ENCODE data around the gene NRXN3. TPM values are rescaled to one million over a fixed set of nuclear protein-coding genes. Genes with fewer than 3 reads are reported as not detected.

Gene NRXN3
- polyA plus RNA-seq, 1 of the 3 experiments (the other 2 are of a cell fraction) = 1.6 TPM

- Histone ChIP-seq H3K9me2 (no peaks in the 10 kb centered on the region), H4K20me1 (ENCODE audit: insufficient read depth) (no peaks in the 10 kb centered on the region), H3K4me2 (no peak overlapping the region), H3K9ac (no peak overlapping the region), H3K4me1 (ENCODE audit: control insufficient read depth in 1 of 2, insufficient read depth in 2 of 2, low read depth in 1 of 2, low read length in 1 of 2) (no peaks in the 10 kb centered on the region; a peak in 2 of 4 replicates), H3K4me3 (ENCODE audit: low read depth in 2 of 2, low read length in 1 of 2) (no peak overlapping the region), H3K36me3 (replicated peaks in 1 of 2; ENCODE audit: control insufficient read depth in 1 of 2, insufficient read depth in 2 of 2, low read length in 1 of 2) (no peaks in the 10 kb centered on the region), H3K27ac (ENCODE audit: low read depth in 2 of 2, low read length in 1 of 2) (no peak overlapping the region), H2AFZ (ENCODE audit: low read depth) (no peak overlapping the region), H3K27me3 (ENCODE audit: insufficient read depth) (no peaks in the 10 kb centered on the region), H3F3A (replicated peaks; ENCODE audit: insufficient read depth) (no peaks in the 10 kb centered on the region), H3K79me2 (ENCODE audit: insufficient read depth) (no peaks in the 10 kb centered on the region), H3K9me3 (no peaks in the 10 kb centered on the region)
- CTCF ChIA-PET = no interaction called here
- DNase-seq = no peak
- POLR2A ChIA-PET = no interaction called here
- no peak for TF ChIP-seq MAX (IDR thresholded peaks at IDR 0.05; ENCODE audit: low read depth)
- no peak for TF ChIP-seq ZBTB33 (IDR thresholded peaks at IDR 0.05; ENCODE audit: borderline replicate concordance, low read depth)
- 43% methylated on average over 3 of the region's 3 CpGs for WGBS (ENCODE audit: low lambda C conversion rate)
Measured at GRCh38 chr14:79829405-79830166, 1659.4 kb downstream of the NRXN3 start.

GRCh38 chr14:79831195-79831892, 1661.2 kb downstream of the NRXN3 start:
- POLR2A ChIA-PET = no interaction called here
- CTCF ChIA-PET = no interaction called here
- Histone ChIP-seq H3K27ac (ENCODE audit: low read depth in 2 of 2, low read length in 1 of 2) (peak overlapping the region in 1 of 2 experiments; percentile 16; a peak in 1 of 4 replicates), H3K27me3 (ENCODE audit: insufficient read depth) (no peaks in the 10 kb centered on the region), H3K9ac (no peak overlapping the region), H3K4me3 (ENCODE audit: low read depth in 2 of 2, low read length in 1 of 2) (no peak overlapping the region), H3K4me1 (ENCODE audit: control insufficient read depth in 1 of 2, insufficient read depth in 2 of 2, low read depth in 1 of 2, low read length in 1 of 2) (no peaks in the 10 kb centered on the region; a peak in 2 of 4 replicates), H3K9me2 (no peaks in the 10 kb centered on the region), H3K4me2 (peak overlapping the region; percentile 32; the same call in 1 of the 2 replicates), H2AFZ (ENCODE audit: low read depth) (no peak overlapping the region), H4K20me1 (ENCODE audit: insufficient read depth) (no peaks in the 10 kb centered on the region), H3K9me3 (no peaks in the 10 kb centered on the region), H3F3A (replicated peaks; ENCODE audit: insufficient read depth) (no peaks in the 10 kb centered on the region), H3K79me2 (ENCODE audit: insufficient read depth) (no peaks in the 10 kb centered on the region), H3K36me3 (replicated peaks in 1 of 2; ENCODE audit: control insufficient read depth in 1 of 2, insufficient read depth in 2 of 2, low read length in 1 of 2) (no peaks in the 10 kb centered on the region)
- TF ChIP-seq NFIC (IDR thresholded peaks at IDR 0.05; ENCODE audit: borderline replicate concordance) = peak; percentile 65; the same call in 1 of the 2 replicates
- TF ChIP-seq TCF12 (IDR thresholded peaks at IDR 0.05) = peak; percentile 16; the same call in 1 of the 2 replicates
- TF ChIP-seq RXRA (IDR thresholded peaks at IDR 0.05; ENCODE audit: borderline replicate concordance, low read depth) = no peak
- DNase-seq = no peak
- WGBS (ENCODE audit: low lambda C conversion rate) = 14% methylated on average over 10 of the region's 10 CpGs

GRCh38 chr14:79833781-79834180, 1663.6 kb downstream of the NRXN3 start:
- POLR2A ChIA-PET = no interaction called here
- 17% methylated on average over 3 of the region's 3 CpGs for WGBS (ENCODE audit: low lambda C conversion rate)
- CTCF ChIA-PET = no interaction called here

More at GRCh38 chr14:79833781-79834180, 1663.6 kb downstream of the NRXN3 start:
- Histone ChIP-seq H2AFZ (ENCODE audit: low read depth) (no peak overlapping the region), H3K9me3 (no peaks in the 10 kb centered on the region), H4K20me1 (ENCODE audit: insufficient read depth) (no peaks in the 10 kb centered on the region), H3K4me2 (no peak overlapping the region), H3K27me3 (ENCODE audit: insufficient read depth) (no peaks in the 10 kb centered on the region), H3K36me3 (replicated peaks in 1 of 2; ENCODE audit: control insufficient read depth in 1 of 2, insufficient read depth in 2 of 2, low read length in 1 of 2) (no peaks in the 10 kb centered on the region), H3K79me2 (ENCODE audit: insufficient read depth) (no peaks in the 10 kb centered on the region), H3K9ac (no peak overlapping the region), H3K4me1 (ENCODE audit: control insufficient read depth in 1 of 2, insufficient read depth in 2 of 2, low read depth in 1 of 2, low read length in 1 of 2) (no peaks in the 10 kb centered on the region; a peak in 2 of 4 replicates), H3K27ac (ENCODE audit: low read depth in 2 of 2, low read length in 1 of 2) (no peak overlapping the region), H3K4me3 (ENCODE audit: low read depth in 2 of 2, low read length in 1 of 2) (no peak overlapping the region), H3F3A (replicated peaks; ENCODE audit: insufficient read depth) (no peaks in the 10 kb centered on the region), H3K9me2 (no peaks in the 10 kb centered on the region)
- DNase-seq = no peak
- no peak for TF ChIP-seq ZBTB33 (IDR thresholded peaks at IDR 0.05; ENCODE audit: borderline replicate concordance, low read depth)
- no peak for TF ChIP-seq FOXM1 (IDR thresholded peaks at IDR 0.05; ENCODE audit: low read depth)
- TF ChIP-seq JUND (IDR thresholded peaks at IDR 0.05) = no peak
- no peak for TF ChIP-seq TEAD4 (IDR thresholded peaks at IDR 0.05; ENCODE audit: borderline replicate concordance, insufficient read depth)
- no peak for TF ChIP-seq GABPA (IDR thresholded peaks at IDR 0.05; ENCODE audit: low read depth)
- no peak for TF ChIP-seq FOXJ3 (CRISPR knock-in tag; IDR thresholded peaks at IDR 0.05)
- no peak for TF ChIP-seq FOSL2 (IDR thresholded peaks at IDR 0.05; ENCODE audit: borderline replicate concordance, low read depth)
- TF ChIP-seq TAF1 (IDR thresholded peaks at IDR 0.05; ENCODE audit: borderline replicate concordance, low read depth, low read length) = no peak
- TF ChIP-seq EZH2phosphoT487 (IDR thresholded peaks at IDR 0.05; ENCODE audit: borderline replicate concordance, low read depth) = no peak
- TF ChIP-seq MXI1 (IDR thresholded peaks at IDR 0.05; ENCODE audit: low read depth, low read length) = no peak

Data from SK-N-SH (cell line).